ENCODE measurements around the gene ARAP3.

DNA sequence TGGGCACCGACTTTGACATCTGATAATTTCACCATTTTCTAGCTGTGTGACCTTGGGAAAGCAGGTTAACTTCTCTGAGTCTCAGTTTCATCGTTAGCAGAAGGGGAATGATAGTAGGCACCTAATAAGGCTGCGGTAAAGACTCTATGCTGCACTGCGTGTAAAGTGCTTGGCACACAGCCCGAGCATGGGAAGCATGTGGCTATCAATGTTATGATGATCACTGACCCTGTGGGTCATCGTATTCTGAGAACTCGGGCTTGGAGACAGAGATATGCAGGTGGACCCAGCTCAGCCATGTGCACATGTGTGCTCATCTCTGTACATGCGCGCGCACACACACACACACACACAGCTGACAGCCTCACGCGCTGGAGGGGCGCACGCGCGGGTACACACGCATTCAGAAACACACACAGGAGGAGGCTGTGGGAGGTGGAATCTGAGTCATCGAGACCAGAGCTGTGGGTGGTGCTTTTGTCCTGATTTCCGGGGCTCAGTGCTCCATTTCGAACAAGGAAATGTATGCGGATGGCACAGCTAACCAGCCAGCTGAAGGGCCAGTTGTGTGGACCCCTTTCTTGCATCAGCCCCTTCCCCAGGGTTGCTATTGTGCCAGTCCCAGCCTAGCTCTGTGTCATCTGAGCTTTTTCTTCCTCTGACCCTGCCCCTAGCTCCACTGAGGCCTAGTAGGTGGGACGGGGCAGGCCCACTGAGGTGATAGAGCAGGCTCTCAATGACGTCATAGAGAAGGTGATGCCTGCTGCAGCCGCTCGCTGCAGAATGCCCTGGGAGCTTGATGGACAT is 11.1 kb upstream of the ARAP3 start:
- TF ChIP-seq CTCF (optimal IDR thresholded peaks at IDR 0.05 in 1 of 3, IDR thresholded peaks at IDR 0.05 in 1 of 3, conservative IDR thresholded peaks at IDR 0.05 in 1 of 3; ENCODE audit: extremely low read depth in 1 of 3, insufficient read depth in 2 of 3, low read length in 3 of 3) = no peak
- no peak for TF ChIP-seq EZH2 (IDR thresholded peaks at IDR 0.05; ENCODE audit: low read length)

Data from keratinocyte (primary cell).